KMS-11 (cell line): Measurements from ENCODE around the gene CDC123.

Source experiments
- H2AFZ ChIP-seq: fragments of 200-600 bp; sonication (generic); 2 replicates; pipeline ENCODE4 v1.6.1; 2016; ENCODE audit warnings: antibody characterized with exemption, mixed run types, low read depth
- H3K27ac ChIP-seq: fragments of 200-600 bp; sonication (generic); 2 replicates; pipeline ENCODE4 v1.6.1; 2016; ENCODE audit warnings: mild to moderate bottlenecking, mixed run types
- H3K27me3 ChIP-seq: fragments of 200-600 bp; sonication (generic); 2 replicates; pipeline ENCODE4 v1.6.1; 2017; ENCODE audit warnings: mild to moderate bottlenecking, low read depth, mixed run types, moderate library complexity; ENCODE audit not compliant: insufficient read depth
- H3K36me3 ChIP-seq: fragments of 200-600 bp; sonication (generic); 2 replicates; pipeline ENCODE4 v1.6.1; 2017; ENCODE audit warnings: mild to moderate bottlenecking, mixed run types; ENCODE audit not compliant: insufficient read depth
- H3K4me1 ChIP-seq: fragments of 200-600 bp; sonication (generic); 2 replicates; pipeline ENCODE4 v1.6.1; 2016; ENCODE audit warnings: mild to moderate bottlenecking, low read depth, mixed run types; ENCODE audit not compliant: poor library complexity, severe bottlenecking
- H3K4me2 ChIP-seq: fragments of 200-600 bp; sonication (generic); 2 replicates; pipeline ENCODE4 v1.7.0; 2016; ENCODE audit warnings: mild to moderate bottlenecking, mixed run types
- H3K4me3 ChIP-seq: fragments of 200-600 bp; sonication (generic); IDR thresholded peaks from 2 replicates; pipeline ENCODE4 v1.6.1; 2017; ENCODE audit warnings: low read depth, low read length, mixed read lengths; ENCODE audit not compliant: insufficient read depth
- H3K79me2 ChIP-seq: fragments of 200-600 bp; sonication (generic); 2 replicates; pipeline ENCODE4 v1.6.1; 2016; ENCODE audit warnings: low read depth, mixed run types; ENCODE audit not compliant: insufficient read depth
- H3K9ac ChIP-seq: fragments of 200-600 bp; sonication (generic); 2 replicates; pipeline ENCODE4 v1.6.1; 2016; ENCODE audit warnings: mild to moderate bottlenecking, mixed run types
- H4K20me1 ChIP-seq: fragments of 200-600 bp; sonication (generic); 2 replicates; pipeline ENCODE4 v1.6.1; 2016; ENCODE audit warnings: mild to moderate bottlenecking, mixed run types; ENCODE audit not compliant: insufficient read depth
- TF ChIP-seq, protein P1 (sequence below): fragments of 200-600 bp; sonication (generic); conservative IDR thresholded peaks from 2 replicates; pipeline ENCODE4 v1.6.1; 2017; ENCODE audit warnings: low read depth, mild to moderate bottlenecking, antibody characterized with exemption, low read length, moderate library complexity, mixed read lengths

CDC123 gene

GRCh38 chr10:12205082-12205481, 9.1 kb downstream of the CDC123 start:
- H3K4me1 ChIP-seq = peaks cover 3% of the 10 kb centered on the region
- TF ChIP-seq, protein P1, sequence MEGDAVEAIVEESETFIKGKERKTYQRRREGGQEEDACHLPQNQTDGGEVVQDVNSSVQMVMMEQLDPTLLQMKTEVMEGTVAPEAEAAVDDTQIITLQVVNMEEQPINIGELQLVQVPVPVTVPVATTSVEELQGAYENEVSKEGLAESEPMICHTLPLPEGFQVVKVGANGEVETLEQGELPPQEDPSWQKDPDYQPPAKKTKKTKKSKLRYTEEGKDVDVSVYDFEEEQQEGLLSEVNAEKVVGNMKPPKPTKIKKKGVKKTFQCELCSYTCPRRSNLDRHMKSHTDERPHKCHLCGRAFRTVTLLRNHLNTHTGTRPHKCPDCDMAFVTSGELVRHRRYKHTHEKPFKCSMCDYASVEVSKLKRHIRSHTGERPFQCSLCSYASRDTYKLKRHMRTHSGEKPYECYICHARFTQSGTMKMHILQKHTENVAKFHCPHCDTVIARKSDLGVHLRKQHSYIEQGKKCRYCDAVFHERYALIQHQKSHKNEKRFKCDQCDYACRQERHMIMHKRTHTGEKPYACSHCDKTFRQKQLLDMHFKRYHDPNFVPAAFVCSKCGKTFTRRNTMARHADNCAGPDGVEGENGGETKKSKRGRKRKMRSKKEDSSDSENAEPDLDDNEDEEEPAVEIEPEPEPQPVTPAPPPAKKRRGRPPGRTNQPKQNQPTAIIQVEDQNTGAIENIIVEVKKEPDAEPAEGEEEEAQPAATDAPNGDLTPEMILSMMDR = no peak
- H2AFZ ChIP-seq = no peak overlapping the region
- peaks cover 36% of the 10 kb centered on the region; the same call in 1 of the 2 replicates for H3K79me2 ChIP-seq
- H3K9ac ChIP-seq = no peak overlapping the region
- no peak overlapping the region for H3K27ac ChIP-seq
- no peaks in the 10 kb centered on the region for H4K20me1 ChIP-seq
- H3K27me3 ChIP-seq = no peaks in the 10 kb centered on the region
- H3K36me3 ChIP-seq = peaks cover 4% of the 10 kb centered on the region; the same call in 1 of the 2 replicates
- H3K4me2 ChIP-seq = no peak overlapping the region
- no peak overlapping the region for H3K4me3 ChIP-seq

DNA sequence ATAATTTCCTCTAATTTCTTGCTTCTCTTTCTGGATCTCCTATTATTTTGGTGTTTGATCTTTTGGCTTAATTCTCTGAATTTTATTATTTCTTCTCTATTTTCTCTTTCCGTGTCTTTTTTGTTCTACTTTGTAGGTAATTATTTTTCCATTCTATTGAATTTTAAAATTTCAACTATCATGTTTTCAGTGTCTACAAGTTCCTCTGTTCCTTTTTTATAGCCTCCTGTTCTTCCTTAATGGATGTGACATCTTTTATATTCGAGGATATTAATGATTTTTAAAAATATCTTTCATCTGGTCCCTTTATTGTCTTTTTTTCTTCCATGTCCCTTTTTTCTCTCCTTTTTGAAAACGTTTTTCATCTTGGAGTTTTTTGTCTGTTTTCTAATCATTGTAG, 11.1 kb downstream of the CDC123 start:
- H3K4me2 ChIP-seq = no peak overlapping the region
- no peaks in the 10 kb centered on the region for H3K27me3 ChIP-seq
- peaks cover 25% of the 10 kb centered on the region; the same call in 1 of the 2 replicates for H3K79me2 ChIP-seq
- peaks cover 11% of the 10 kb centered on the region for H3K36me3 ChIP-seq
- no peaks in the 10 kb centered on the region for H4K20me1 ChIP-seq
- no peak overlapping the region for H3K4me3 ChIP-seq
- H2AFZ ChIP-seq = no peak overlapping the region
- TF ChIP-seq, protein P1 = no peak
- peaks cover 16% of the 10 kb centered on the region for H3K4me1 ChIP-seq
- no peak overlapping the region for H3K27ac ChIP-seq
- H3K9ac ChIP-seq = no peak overlapping the region

- Histone ChIP-seq H3K4me3 (no peak overlapping the region), H3K9ac (no peak overlapping the region), H2AFZ (no peak overlapping the region), H4K20me1 (no peaks in the 10 kb centered on the region), H3K27ac (no peak overlapping the region), H3K79me2 (peaks cover 18% of the 10 kb centered on the region; the same call in 1 of the 2 replicates), H3K36me3 (peaks cover 11% of the 10 kb centered on the region), H3K4me2 (no peak overlapping the region), H3K4me1 (peaks cover 16% of the 10 kb centered on the region), H3K27me3 (no peaks in the 10 kb centered on the region)
- TF ChIP-seq, protein P1 = no peak
Measured at GRCh38 chr10:12208460-12208859, 12.5 kb downstream of the CDC123 start.

DNA sequence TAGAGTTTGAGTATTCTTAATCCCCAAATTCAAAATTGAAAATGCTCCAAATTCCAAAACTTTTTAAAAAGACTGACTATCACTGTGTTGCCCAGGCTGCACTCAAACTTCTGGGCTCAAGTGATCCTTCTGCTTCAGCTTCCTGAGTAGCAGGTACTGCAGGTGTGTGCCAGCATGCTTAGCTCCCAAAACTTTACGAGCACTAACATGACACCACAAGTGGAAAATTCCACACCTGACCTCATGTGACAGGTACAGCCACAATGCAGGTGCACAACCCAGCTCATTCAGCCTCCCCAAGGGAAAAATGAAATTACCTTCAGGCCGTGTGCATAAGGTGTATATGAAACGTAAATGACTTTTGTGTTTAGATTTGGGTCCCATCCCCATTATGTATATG, 16.5 kb downstream of the CDC123 start:
- no peaks in the 10 kb centered on the region for H3K27me3 ChIP-seq
- no peak overlapping the region for H3K27ac ChIP-seq
- no peaks in the 10 kb centered on the region for H4K20me1 ChIP-seq
- no peak overlapping the region for H3K9ac ChIP-seq
- 0 out of 2 replicates have a peak, but pooled peaks cover 2% of the 10 kb centered on the region for H3K79me2 ChIP-seq
- TF ChIP-seq, protein P1 = no peak
- no peak overlapping the region for H3K4me3 ChIP-seq
- no peak overlapping the region for H2AFZ ChIP-seq
- H3K36me3 ChIP-seq = peaks cover 11% of the 10 kb centered on the region
- H3K4me2 ChIP-seq = no peak overlapping the region
- peaks cover 16% of the 10 kb centered on the region for H3K4me1 ChIP-seq

DNA sequence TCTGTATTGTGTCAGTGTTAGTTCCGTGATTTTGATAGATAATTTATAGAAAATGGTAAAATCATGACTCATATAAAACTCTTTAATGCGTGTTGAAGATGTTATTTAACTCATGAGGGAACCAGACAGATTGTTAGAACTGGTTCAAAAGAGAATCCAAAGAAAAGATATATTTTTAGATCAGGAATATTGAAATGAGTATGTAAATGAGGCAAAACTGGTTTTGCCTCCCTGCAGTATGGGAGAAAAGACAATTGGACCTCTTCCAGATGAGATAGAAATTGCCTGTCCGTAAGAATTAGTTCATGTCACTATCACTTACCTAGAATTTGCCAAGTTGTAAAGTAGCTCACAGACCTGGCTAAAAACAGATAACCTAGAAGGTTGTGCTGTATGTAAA, 17.6 kb downstream of the CDC123 start:
- Histone ChIP-seq H3K4me3 (no peak overlapping the region), H3K4me1 (peaks cover 16% of the 10 kb centered on the region), H3K4me2 (no peak overlapping the region), H3K27ac (no peak overlapping the region), H3K9ac (no peak overlapping the region), H4K20me1 (no peaks in the 10 kb centered on the region), H3K27me3 (no peaks in the 10 kb centered on the region), H3K79me2 (no peaks in the 10 kb centered on the region), H3K36me3 (peaks cover 11% of the 10 kb centered on the region), H2AFZ (no peak overlapping the region)
- TF ChIP-seq, protein P1 = no peak
